Measurements from ENCODE around the gene CCDC116. TPM values are rescaled to one million over a fixed set of nuclear protein-coding genes. Genes with fewer than 3 reads are reported as not detected.
"Not testable (repeated sequence)": the region's sequence is repeated elsewhere in the genome, so short reads cannot be mapped to it uniquely, and the experiment has no call there.

Gene CCDC116
- total and polyA plus RNA-seq, 5 donors from 2014 or later: not detected

DNA sequence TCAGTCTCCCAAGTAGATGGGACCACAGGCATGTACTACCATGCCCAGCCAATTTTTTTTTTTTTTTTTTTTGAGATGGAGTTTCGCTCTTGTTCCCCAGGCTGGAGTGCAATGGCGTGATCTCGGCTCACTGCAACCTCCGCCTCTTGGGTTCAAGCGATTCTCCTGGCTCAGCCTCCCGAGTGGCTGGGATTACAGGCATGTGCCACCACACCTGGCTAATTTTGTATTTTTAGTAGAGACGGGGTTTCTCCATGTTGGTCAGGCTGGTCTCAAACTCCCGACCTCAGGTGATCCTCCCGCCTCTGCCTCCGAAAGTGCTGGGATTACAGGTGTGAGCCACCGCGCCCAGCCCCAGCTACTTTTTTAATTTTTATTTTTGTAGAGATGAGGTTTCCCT lies 46.3 kb downstream of the CCDC116 start:
- H3K27ac Mint-ChIP-seq: not testable (repeated sequence)

DNA sequence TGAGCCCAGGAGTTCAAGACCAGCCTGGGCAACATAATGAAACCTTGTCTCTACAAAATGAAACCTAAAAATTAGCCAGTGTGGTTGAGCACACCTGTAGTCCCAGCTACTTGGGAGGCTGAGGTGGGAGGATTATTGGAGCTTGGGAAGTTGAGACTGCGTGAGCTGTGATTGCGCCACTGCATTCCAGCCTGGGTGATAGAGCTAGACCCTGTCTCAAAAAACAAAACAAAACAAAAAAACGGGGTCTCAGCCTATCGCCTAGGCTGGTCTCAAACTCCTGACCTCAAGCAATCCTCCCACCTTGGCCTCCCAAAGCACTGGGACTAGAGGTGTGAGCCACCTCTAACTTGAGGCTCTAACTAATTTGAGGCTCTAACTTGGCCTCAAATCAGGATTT lies 46.8 kb downstream of the CCDC116 start:
- peaks cover 33% of the 10 kb centered on the region for H3K36me3 ChIP-seq (ENCODE audit: control insufficient read depth, insufficient read depth, low read length)
- no peaks in the 10 kb centered on the region for H3K4me1 ChIP-seq (ENCODE audit: control insufficient read depth, insufficient read depth, low read length, poor library complexity, severe bottlenecking)
- H3K27ac Mint-ChIP-seq: no peak overlapping the region

More for the DNA sequence above, 46.3 kb downstream of the CCDC116 start:
- not testable (repeated sequence) for H3K27me3 ChIP-seq (ENCODE audit: control insufficient read depth, insufficient read depth, low read length); ATAC-seq (ENCODE audit: low read depth in 2 of 2); H3K36me3 Mint-ChIP-seq; H3K9me3 ChIP-seq (ENCODE audit: control insufficient read depth in 2 of 2, low read length in 2 of 2); DNase-seq; H3K4me1 Mint-ChIP-seq; H3K4me3 ChIP-seq (ENCODE audit: low read depth, low read length); H3K4me1 ChIP-seq (ENCODE audit: control insufficient read depth, insufficient read depth, low read length, poor library complexity, severe bottlenecking); H3K9me3 Mint-ChIP-seq; H3K4me3 Mint-ChIP-seq; H3K27me3 Mint-ChIP-seq; H3K27ac ChIP-seq (ENCODE audit: insufficient read depth, low read length, poor library complexity, severe bottlenecking)
- H3K36me3 ChIP-seq (ENCODE audit: control insufficient read depth, insufficient read depth, low read length): peaks cover 38% of the 10 kb centered on the region

DNA sequence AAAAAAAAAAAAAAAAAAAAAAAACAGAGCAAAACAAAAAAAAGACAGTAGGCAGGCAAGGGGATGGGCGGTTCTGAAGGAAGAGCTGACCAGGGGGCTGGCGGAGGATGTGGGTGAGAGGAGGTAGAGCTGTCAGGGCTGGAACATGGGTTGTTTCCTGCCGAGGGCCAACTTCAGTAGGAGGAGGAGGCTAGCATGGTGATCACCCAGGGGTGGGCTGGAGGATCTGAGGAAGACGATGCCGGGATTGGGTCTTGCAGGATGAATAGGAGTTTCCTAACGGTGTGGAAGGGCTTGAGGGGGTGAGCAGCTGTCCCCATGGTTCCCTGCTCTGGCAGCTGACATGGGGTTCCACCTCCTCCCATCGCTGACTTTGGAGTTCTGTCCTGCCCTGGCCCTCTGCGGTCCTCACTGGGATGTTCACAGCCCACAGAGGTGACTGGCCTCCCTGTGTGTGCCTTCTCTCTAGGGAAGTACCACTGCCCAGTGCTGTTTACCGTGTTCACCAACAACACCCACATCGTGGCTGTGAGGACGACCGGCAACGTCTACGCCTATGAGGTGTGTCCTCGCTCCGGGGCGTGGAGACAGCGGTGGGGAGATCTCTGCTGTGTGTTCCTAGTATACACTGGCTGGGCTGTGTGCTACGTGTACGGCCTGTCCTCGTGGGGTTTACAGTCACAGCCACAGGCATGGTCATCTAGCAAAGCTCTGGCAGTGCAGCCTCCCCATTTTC lies 48.4 kb downstream of the CCDC116 start:
- H3K4me3 Mint-ChIP-seq: no peak overlapping the region
- H3K4me1 ChIP-seq (ENCODE audit: control insufficient read depth, insufficient read depth, low read length, poor library complexity, severe bottlenecking): no peaks in the 10 kb centered on the region
- no peaks in the 10 kb centered on the region for H3K9me3 Mint-ChIP-seq
- ATAC-seq (ENCODE audit: low read depth in 2 of 2) (no peak), DNase-seq (no peak)
- H3K36me3 ChIP-seq (ENCODE audit: control insufficient read depth, insufficient read depth, low read length): peaks cover 34% of the 10 kb centered on the region
- no peaks in the 10 kb centered on the region for H3K27me3 Mint-ChIP-seq
- H3K4me3 ChIP-seq (ENCODE audit: low read depth, low read length): no peak overlapping the region
- peaks cover 9% of the 10 kb centered on the region for H3K36me3 Mint-ChIP-seq
- peak overlapping the region in 1 of 3 donors; percentile 77 for H3K27ac Mint-ChIP-seq
- no peaks in the 10 kb centered on the region for H3K9me3 ChIP-seq (ENCODE audit: control insufficient read depth in 2 of 2, low read length in 2 of 2)
- peaks cover 0 to 5% (median 1%) of the 10 kb centered on the region in 4 donors for H3K4me1 Mint-ChIP-seq
- H3K27me3 ChIP-seq (ENCODE audit: control insufficient read depth, insufficient read depth, low read length): no peaks in the 10 kb centered on the region
- no peak overlapping the region for H3K27ac ChIP-seq (ENCODE audit: insufficient read depth, low read length, poor library complexity, severe bottlenecking)

More for the DNA sequence above, 46.8 kb downstream of the CCDC116 start:
- ATAC-seq (ENCODE audit: low read depth in 2 of 2) (no peak), DNase-seq (no peak)
- H3K9me3 ChIP-seq (ENCODE audit: control insufficient read depth in 2 of 2, low read length in 2 of 2): no peaks in the 10 kb centered on the region
- H3K9me3 Mint-ChIP-seq: no peaks in the 10 kb centered on the region
- peaks cover 0 to 5% (median 1%) of the 10 kb centered on the region in 4 donors for H3K4me1 Mint-ChIP-seq
- no peak overlapping the region for H3K27ac ChIP-seq (ENCODE audit: insufficient read depth, low read length, poor library complexity, severe bottlenecking)
- no peaks in the 10 kb centered on the region for H3K27me3 ChIP-seq (ENCODE audit: control insufficient read depth, insufficient read depth, low read length)
- H3K36me3 Mint-ChIP-seq: peaks cover 7% of the 10 kb centered on the region
- no peak overlapping the region for H3K4me3 Mint-ChIP-seq
- H3K4me3 ChIP-seq (ENCODE audit: low read depth, low read length): no peak overlapping the region
- H3K27me3 Mint-ChIP-seq: no peaks in the 10 kb centered on the region

DNA sequence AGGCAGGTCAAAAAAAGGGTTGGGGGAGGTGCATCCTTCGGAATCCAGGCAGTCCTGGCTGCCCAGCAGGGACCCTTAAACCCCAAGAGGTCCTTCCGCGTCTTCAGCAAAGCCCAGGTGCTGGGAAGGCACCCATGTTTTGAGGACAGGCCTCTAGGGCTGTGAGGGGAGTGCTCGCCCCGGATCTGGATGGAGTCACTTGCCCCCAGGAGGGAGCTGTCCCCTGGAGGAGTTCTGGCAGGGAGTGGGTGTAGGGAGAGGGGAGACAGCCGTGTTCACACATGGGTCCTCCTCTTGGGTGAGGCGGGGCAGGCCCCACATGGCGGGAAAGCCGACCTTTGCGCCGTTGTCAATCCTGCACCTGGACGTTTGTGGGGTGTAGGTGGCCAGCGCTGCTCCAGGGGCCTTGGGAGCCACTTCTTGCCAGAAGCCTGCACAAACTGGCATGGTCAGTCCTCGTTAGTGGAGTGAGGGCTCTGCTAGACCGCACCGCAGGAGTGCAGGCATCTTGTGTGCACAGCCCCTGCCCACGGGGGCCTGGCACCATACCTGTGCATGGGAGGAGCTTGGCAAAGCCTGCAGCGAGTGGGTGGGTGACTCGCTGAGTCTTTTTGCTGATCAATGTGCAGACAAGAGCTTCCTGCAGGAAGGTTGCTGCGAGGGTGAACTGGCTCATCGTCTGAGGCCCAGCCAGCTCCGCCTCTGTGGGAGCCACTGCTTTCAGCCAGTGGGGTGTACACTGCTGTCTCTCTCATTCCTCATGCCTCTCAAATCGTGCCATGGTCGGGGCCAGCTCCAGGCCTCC lies 49.2 kb downstream of the CCDC116 start:
- Histone ChIP-seq H3K27me3 (ENCODE audit: control insufficient read depth, insufficient read depth, low read length) (no peaks in the 10 kb centered on the region), H3K27ac (ENCODE audit: insufficient read depth, low read length, poor library complexity, severe bottlenecking) (no peak overlapping the region), H3K4me1 (ENCODE audit: control insufficient read depth, insufficient read depth, low read length, poor library complexity, severe bottlenecking) (no peaks in the 10 kb centered on the region), H3K9me3 (ENCODE audit: control insufficient read depth in 2 of 2, low read length in 2 of 2) (no peaks in the 10 kb centered on the region), H3K4me3 (ENCODE audit: low read depth, low read length) (no peak overlapping the region), H3K36me3 (ENCODE audit: control insufficient read depth, insufficient read depth, low read length) (peaks cover 39% of the 10 kb centered on the region)
- H3K9me3 Mint-ChIP-seq: no peaks in the 10 kb centered on the region
- H3K27ac Mint-ChIP-seq: no peak overlapping the region
- ATAC-seq (ENCODE audit: low read depth in 2 of 2): no peak
- no peaks in the 10 kb centered on the region for H3K27me3 Mint-ChIP-seq
- peaks cover 9% of the 10 kb centered on the region for H3K36me3 Mint-ChIP-seq
- no peak for DNase-seq
- H3K4me1 Mint-ChIP-seq: peaks cover 0 to 5% (median 1%) of the 10 kb centered on the region in 4 donors
- no peak overlapping the region for H3K4me3 Mint-ChIP-seq

DNA sequence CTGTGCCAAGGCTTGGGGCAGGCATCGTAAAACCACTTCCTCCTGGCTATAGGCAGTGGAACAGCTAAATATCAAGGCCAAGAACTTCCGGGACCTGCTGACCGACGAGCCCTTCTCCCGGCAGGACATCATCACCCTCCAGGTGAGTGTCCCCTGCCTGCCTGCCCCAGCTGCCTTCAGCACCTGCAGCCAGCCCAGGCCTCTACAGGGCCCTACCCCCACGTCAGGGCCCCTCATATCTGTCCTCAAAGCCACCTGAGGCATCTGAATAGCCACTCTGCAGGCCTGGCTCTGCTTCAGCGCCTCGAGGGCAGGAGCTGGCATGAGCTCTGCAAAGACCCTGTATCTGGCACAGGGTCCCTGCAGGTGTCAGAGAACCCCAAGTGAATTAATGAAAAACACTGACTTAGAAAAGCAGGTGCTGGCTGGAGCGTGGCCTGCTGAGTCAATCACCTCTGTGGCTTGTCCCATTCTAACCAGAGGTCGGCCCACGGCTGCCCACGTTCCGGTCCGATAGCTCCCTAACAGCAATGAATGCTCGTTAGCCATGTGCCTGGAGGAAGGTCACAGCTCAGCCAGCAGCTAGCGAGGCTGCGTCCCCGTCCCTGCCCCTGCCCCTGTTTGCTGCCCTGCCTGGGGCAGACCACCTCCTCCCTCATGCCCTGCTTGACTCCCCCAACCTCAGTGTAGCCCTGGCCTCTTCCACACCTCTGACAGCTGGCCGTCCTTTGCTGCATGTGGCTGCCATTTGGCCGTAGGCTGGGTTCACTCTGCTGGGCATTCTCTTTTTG lies 50.0 kb downstream of the CCDC116 start:
- Histone ChIP-seq H3K36me3 (ENCODE audit: control insufficient read depth, insufficient read depth, low read length) (peaks cover 43% of the 10 kb centered on the region), H3K27me3 (ENCODE audit: control insufficient read depth, insufficient read depth, low read length) (no peaks in the 10 kb centered on the region), H3K9me3 (ENCODE audit: control insufficient read depth in 2 of 2, low read length in 2 of 2) (no peaks in the 10 kb centered on the region), H3K27ac (ENCODE audit: insufficient read depth, low read length, poor library complexity, severe bottlenecking) (no peak overlapping the region), H3K4me3 (ENCODE audit: low read depth, low read length) (no peak overlapping the region), H3K4me1 (ENCODE audit: control insufficient read depth, insufficient read depth, low read length, poor library complexity, severe bottlenecking) (no peaks in the 10 kb centered on the region)
- Mint-ChIP-seq H3K4me3 (no peak overlapping the region), H3K27ac (no peak overlapping the region), H3K9me3 (no peaks in the 10 kb centered on the region), H3K4me1 (peaks cover 0 to 5% (median 1%) of the 10 kb centered on the region in 4 donors), H3K27me3 (no peaks in the 10 kb centered on the region), H3K36me3 (peaks cover 9% of the 10 kb centered on the region)
- DNase-seq: no peak
- no peak for ATAC-seq (ENCODE audit: low read depth in 2 of 2)

DNA sequence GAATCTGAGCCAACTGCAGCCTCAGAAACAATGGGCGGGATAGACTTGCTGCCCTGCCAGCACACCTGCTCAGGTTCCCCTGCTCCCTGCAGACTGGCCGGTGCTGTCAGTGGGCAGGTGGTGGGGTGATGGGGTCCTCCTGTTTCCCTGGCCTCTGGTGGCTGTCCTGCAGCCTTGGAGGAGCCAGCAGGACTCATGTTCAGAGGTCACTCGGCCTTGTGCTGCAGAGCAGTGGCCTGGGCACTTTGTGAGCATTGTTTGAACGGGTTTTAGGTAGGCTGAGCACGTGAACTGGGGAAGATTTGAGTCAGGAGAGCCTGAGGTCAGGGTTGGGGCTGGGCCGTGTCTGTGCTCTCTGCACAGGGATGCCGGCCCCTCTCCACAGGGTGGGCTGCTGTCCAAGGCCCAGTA lies 50.8 kb downstream of the CCDC116 start:
- no peaks in the 10 kb centered on the region for H3K27me3 ChIP-seq (ENCODE audit: control insufficient read depth, insufficient read depth, low read length)
- H3K27ac ChIP-seq (ENCODE audit: insufficient read depth, low read length, poor library complexity, severe bottlenecking): no peak overlapping the region
- Mint-ChIP-seq H3K27ac (peak overlapping the region in 1 of 3 donors; percentile 88), H3K27me3 (no peaks in the 10 kb centered on the region), H3K9me3 (no peaks in the 10 kb centered on the region), H3K36me3 (peaks cover 9% of the 10 kb centered on the region), H3K4me1 (peaks cover 0 to 5% (median 1%) of the 10 kb centered on the region in 4 donors), H3K4me3 (no peak overlapping the region)
- H3K4me3 ChIP-seq (ENCODE audit: low read depth, low read length): no peak overlapping the region
- no peaks in the 10 kb centered on the region for H3K9me3 ChIP-seq (ENCODE audit: control insufficient read depth in 2 of 2, low read length in 2 of 2)
- ATAC-seq (ENCODE audit: low read depth in 2 of 2): no peak
- no peaks in the 10 kb centered on the region for H3K4me1 ChIP-seq (ENCODE audit: control insufficient read depth, insufficient read depth, low read length, poor library complexity, severe bottlenecking)
- H3K36me3 ChIP-seq (ENCODE audit: control insufficient read depth, insufficient read depth, low read length): peaks cover 45% of the 10 kb centered on the region
- DNase-seq: no peak

DNA sequence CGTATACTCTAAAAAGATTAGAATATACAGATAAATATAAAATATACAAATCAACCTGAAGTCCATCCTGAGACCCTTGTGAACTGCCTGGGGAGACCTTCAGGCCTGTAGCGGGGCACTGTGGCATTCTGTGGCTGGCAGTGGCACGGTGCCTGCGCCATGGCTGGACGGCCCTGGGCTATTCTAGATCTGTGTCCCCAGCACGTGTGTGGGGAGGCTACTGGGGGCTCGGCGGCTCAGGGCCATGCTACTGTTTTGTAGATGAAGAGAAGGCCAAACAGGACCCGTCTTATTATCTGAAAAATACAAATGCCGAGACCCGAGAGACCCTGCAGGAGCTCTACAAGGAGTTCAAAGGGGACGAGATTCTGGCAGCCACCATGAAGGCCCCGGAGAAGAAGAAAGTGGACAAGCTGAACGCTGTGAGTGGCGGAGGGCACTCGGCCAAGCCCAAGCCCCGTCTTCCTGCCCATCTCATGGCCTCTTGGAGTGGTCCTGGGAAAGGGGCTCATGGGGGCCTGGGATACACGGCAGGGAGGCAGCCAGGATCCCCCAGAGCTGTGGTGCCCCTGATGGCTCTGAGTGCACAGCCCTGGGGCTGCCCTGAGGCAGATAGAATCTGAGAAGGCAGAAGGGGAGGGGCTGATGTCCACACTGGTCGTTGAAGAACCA lies 52.1 kb downstream of the CCDC116 start:
- Histone ChIP-seq H3K27ac (ENCODE audit: insufficient read depth, low read length, poor library complexity, severe bottlenecking) (no peak overlapping the region), H3K36me3 (ENCODE audit: control insufficient read depth, insufficient read depth, low read length) (peaks cover 52% of the 10 kb centered on the region), H3K4me3 (ENCODE audit: low read depth, low read length) (no peak overlapping the region), H3K9me3 (ENCODE audit: control insufficient read depth in 2 of 2, low read length in 2 of 2) (no peaks in the 10 kb centered on the region), H3K27me3 (ENCODE audit: control insufficient read depth, insufficient read depth, low read length) (no peaks in the 10 kb centered on the region), H3K4me1 (ENCODE audit: control insufficient read depth, insufficient read depth, low read length, poor library complexity, severe bottlenecking) (no peaks in the 10 kb centered on the region)
- H3K27ac Mint-ChIP-seq: no peak overlapping the region
- H3K36me3 Mint-ChIP-seq: peaks cover 11% of the 10 kb centered on the region
- DNase-seq: no peak
- no peak overlapping the region for H3K4me3 Mint-ChIP-seq
- no peaks in the 10 kb centered on the region for H3K9me3 Mint-ChIP-seq
- H3K4me1 Mint-ChIP-seq: peaks cover 0 to 5% (median under 1%) of the 10 kb centered on the region in 4 donors
- H3K27me3 Mint-ChIP-seq: no peaks in the 10 kb centered on the region
- ATAC-seq (ENCODE audit: low read depth in 2 of 2): no peak
